ENCODE measurements around the gene SMYD4. TPM values are rescaled to one million over a fixed set of nuclear protein-coding genes. Genes with fewer than 3 reads are reported as not detected.

SMYD4 gene
- total and polyA plus RNA-seq, 2 donors (not counting 1 experiment from before 2014, with no cell fraction given): 5.1 to 11.6 TPM

- peak overlapping the region in 2 of 4 experiments; percentile 86 to 89 for H3K4me3 ChIP-seq (replicated peaks in 1 of 4; ENCODE audit: control extremely low read depth in 1 of 4, insufficient read depth in 1 of 4, low read depth in 3 of 4, low read length in 4 of 4)
- no peak overlapping the region for H3K9ac ChIP-seq (ENCODE audit: insufficient read depth, low read length)
- H3K27ac ChIP-seq (ENCODE audit: insufficient read depth, low read length): peak overlapping the region; percentile 78
- DNase-seq (ENCODE audit: low read depth in 2 of 2): peak; percentile 83 to 93
- H3K9me3 ChIP-seq (ENCODE audit: control insufficient read depth, insufficient read depth, low read depth, low read length): no peaks in the 10 kb centered on the region
- H2AFZ ChIP-seq (ENCODE audit: low read length): peak overlapping the region; percentile 2
- peak overlapping the region; percentile 90 for H3K4me2 ChIP-seq (ENCODE audit: extremely low read depth, insufficient read depth, low read length)
- H3K36me3 ChIP-seq (ENCODE audit: control insufficient read depth, insufficient read depth, low read length): no peaks in the 10 kb centered on the region
- no peak for TF ChIP-seq EZH2 (IDR thresholded peaks at IDR 0.05; ENCODE audit: low read length, missing control alignments)
- TF ChIP-seq CTCF (conservative IDR thresholded peaks at IDR 0.05 in 1 of 2, IDR thresholded peaks at IDR 0.05 in 1 of 2; ENCODE audit: low read depth in 1 of 2, low read length in 2 of 2): no peak
- peaks cover 19% of the 10 kb centered on the region for H3K4me1 ChIP-seq (ENCODE audit: control insufficient read depth, extremely low read depth, insufficient read depth, low read length)
- H3K27me3 ChIP-seq (ENCODE audit: control insufficient read depth, insufficient read depth, low read length): no peaks in the 10 kb centered on the region
- no peaks in the 10 kb centered on the region for H4K20me1 ChIP-seq (ENCODE audit: control insufficient read depth, extremely low read depth, insufficient read depth, low read length)
- no peaks in the 10 kb centered on the region for H3K79me2 ChIP-seq (ENCODE audit: control insufficient read depth, insufficient read depth, low read length)
Observed at GRCh38 chr17:1764284-1764683, 65.4 kb downstream of the SMYD4 start.

- no peaks in the 10 kb centered on the region for H4K20me1 ChIP-seq (ENCODE audit: control insufficient read depth, extremely low read depth, insufficient read depth, low read length)
- H3K4me2 ChIP-seq (ENCODE audit: extremely low read depth, insufficient read depth, low read length): peak overlapping the region; percentile 90
- H3K79me2 ChIP-seq (ENCODE audit: control insufficient read depth, insufficient read depth, low read length): no peaks in the 10 kb centered on the region
- DNase-seq (ENCODE audit: low read depth in 2 of 2): peak; percentile 72 to 87
- peak overlapping the region; percentile 30 to 89 (median 76) for H3K4me3 ChIP-seq (replicated peaks in 1 of 4; ENCODE audit: control extremely low read depth in 1 of 4, insufficient read depth in 1 of 4, low read depth in 3 of 4, low read length in 4 of 4)
- peak overlapping the region; percentile 78 for H3K27ac ChIP-seq (ENCODE audit: insufficient read depth, low read length)
- H3K9me3 ChIP-seq (ENCODE audit: control insufficient read depth, insufficient read depth, low read depth, low read length): no peaks in the 10 kb centered on the region
- no peaks in the 10 kb centered on the region for H3K27me3 ChIP-seq (ENCODE audit: control insufficient read depth, insufficient read depth, low read length)
- H3K9ac ChIP-seq (ENCODE audit: insufficient read depth, low read length): peak overlapping the region; percentile 44
- no peak for TF ChIP-seq CTCF (conservative IDR thresholded peaks at IDR 0.05 in 1 of 2, IDR thresholded peaks at IDR 0.05 in 1 of 2; ENCODE audit: low read depth in 1 of 2, low read length in 2 of 2)
- TF ChIP-seq EZH2 (IDR thresholded peaks at IDR 0.05; ENCODE audit: low read length, missing control alignments): no peak
- no peaks in the 10 kb centered on the region for H3K36me3 ChIP-seq (ENCODE audit: control insufficient read depth, insufficient read depth, low read length)
- peaks cover 19% of the 10 kb centered on the region for H3K4me1 ChIP-seq (ENCODE audit: control insufficient read depth, extremely low read depth, insufficient read depth, low read length)
- H2AFZ ChIP-seq (ENCODE audit: low read length): no peak overlapping the region
Observed at GRCh38 chr17:1762901-1763898, 66.5 kb downstream of the SMYD4 start.

GRCh38 chr17:1762233-1762900 lies 67.3 kb downstream of the SMYD4 start:
- H3K4me1 ChIP-seq (ENCODE audit: control insufficient read depth, extremely low read depth, insufficient read depth, low read length): peaks cover 19% of the 10 kb centered on the region
- no peaks in the 10 kb centered on the region for H3K36me3 ChIP-seq (ENCODE audit: control insufficient read depth, insufficient read depth, low read length)
- H2AFZ ChIP-seq (ENCODE audit: low read length): no peak overlapping the region
- H3K4me2 ChIP-seq (ENCODE audit: extremely low read depth, insufficient read depth, low read length): peak overlapping the region; percentile 90
- TF ChIP-seq CTCF (conservative IDR thresholded peaks at IDR 0.05 in 1 of 2, IDR thresholded peaks at IDR 0.05 in 1 of 2; ENCODE audit: low read depth in 1 of 2, low read length in 2 of 2) (no peak), EZH2 (IDR thresholded peaks at IDR 0.05; ENCODE audit: low read length, missing control alignments) (no peak)
- peak overlapping the region; percentile 30 to 89 (median 76) for H3K4me3 ChIP-seq (replicated peaks in 1 of 4; ENCODE audit: control extremely low read depth in 1 of 4, insufficient read depth in 1 of 4, low read depth in 3 of 4, low read length in 4 of 4)
- H3K9me3 ChIP-seq (ENCODE audit: control insufficient read depth, insufficient read depth, low read depth, low read length): no peaks in the 10 kb centered on the region
- no peaks in the 10 kb centered on the region for H3K79me2 ChIP-seq (ENCODE audit: control insufficient read depth, insufficient read depth, low read length)
- H3K27me3 ChIP-seq (ENCODE audit: control insufficient read depth, insufficient read depth, low read length): no peaks in the 10 kb centered on the region
- peak overlapping the region; percentile 44 for H3K9ac ChIP-seq (ENCODE audit: insufficient read depth, low read length)
- no peaks in the 10 kb centered on the region for H4K20me1 ChIP-seq (ENCODE audit: control insufficient read depth, extremely low read depth, insufficient read depth, low read length)
- DNase-seq (ENCODE audit: low read depth in 2 of 2): peak; percentile 64 to 79
- H3K27ac ChIP-seq (ENCODE audit: insufficient read depth, low read length): peak overlapping the region; percentile 78

All from fibroblast of lung (primary cell).